Activated CD4-positive, CD25-positive, alpha-beta regulatory T cell (primary cell): ENCODE results near the gene SFXN4.
"Not testable (repeated sequence)": the region's sequence is repeated elsewhere in the genome, so short reads cannot be mapped to it uniquely, and the experiment has no call there.

ENCODE experiments used
- DNase-seq, 4 experiments: peaks; one replicate each; lab custom pipeline; 2025; lab: John Stamatoyannopoulos, UW

The SFXN4 gene

DNA sequence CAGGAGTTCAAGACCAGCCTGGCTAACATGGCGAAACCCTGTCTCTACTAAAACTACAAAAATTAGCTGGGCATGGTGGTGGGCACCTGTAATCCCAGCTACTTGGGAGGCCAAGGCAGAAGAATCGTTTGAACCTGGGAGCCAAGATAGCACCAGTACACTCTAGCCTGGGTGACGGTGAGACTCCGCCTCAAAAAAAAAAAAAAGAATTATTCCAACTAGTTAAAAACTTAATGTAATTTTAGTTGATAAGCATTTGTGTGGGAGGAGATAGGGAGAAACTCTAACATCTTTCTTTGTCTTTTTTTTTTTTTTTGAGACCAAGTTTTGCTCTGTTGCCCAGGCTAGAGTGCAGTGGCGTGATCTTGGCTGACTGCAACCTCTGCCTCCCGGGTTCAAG is 58.4 kb downstream of the SFXN4 start:
- not testable (repeated sequence) for DNase-seq

DNA sequence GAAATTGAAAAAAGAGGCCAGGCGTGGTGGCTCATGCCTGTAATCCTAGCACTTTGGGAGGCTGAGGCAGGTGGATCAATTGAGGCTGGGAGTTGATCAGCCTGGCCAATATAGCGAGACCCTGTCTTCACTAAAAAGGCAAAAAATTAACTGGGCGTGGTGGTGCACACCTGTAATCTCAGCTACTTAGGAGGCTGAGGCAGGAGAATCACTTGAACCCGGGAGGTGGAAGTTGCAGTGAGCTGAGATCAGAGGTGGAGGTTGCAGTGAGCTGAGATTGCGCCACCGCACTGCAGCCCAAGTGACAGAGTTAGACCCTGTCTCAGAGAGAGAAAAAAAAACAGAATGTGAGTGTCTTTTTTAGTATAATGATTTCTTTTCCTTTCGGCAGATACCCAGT is 59.6 kb downstream of the SFXN4 start:
- not testable (repeated sequence) for DNase-seq

DNA sequence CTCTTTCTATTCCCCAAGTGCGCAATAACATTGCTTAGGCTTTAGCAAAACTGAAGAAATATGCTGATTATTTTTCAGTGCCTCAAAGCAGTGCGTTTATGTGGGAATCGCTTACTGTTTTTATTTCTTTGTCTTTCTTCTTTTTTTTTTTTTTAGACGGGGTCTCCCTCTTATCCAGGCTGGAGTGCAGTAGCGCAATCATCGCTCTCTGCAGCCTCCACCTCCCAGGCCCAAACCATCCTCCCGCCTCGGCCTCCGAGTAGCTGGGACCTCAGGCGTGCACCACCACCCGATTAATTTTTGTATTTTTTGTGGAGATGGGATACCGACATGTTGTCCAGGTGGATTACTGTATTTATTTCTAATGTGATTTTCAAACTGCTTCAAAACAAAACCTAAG is 60.4 kb downstream of the SFXN4 start:
- no peak for DNase-seq

DNA sequence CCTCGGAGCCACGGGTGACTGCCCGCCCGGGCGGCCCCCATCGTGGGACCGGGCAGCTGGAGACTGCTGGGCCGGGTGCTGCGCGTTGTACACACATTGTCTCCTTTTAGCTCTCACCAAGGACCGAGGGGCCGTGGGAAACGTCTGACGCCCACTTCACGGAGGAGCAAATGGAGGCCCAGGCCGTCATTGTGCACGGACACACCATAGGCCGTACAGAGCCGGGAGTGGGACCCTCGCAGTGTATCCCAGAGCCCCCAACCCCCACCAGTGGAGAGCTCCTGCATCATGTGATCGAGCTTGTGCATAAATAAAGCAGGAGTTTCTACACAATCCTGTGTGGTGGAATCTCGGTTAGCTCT is 60.9 kb downstream of the SFXN4 start:
- no peak for DNase-seq

DNA sequence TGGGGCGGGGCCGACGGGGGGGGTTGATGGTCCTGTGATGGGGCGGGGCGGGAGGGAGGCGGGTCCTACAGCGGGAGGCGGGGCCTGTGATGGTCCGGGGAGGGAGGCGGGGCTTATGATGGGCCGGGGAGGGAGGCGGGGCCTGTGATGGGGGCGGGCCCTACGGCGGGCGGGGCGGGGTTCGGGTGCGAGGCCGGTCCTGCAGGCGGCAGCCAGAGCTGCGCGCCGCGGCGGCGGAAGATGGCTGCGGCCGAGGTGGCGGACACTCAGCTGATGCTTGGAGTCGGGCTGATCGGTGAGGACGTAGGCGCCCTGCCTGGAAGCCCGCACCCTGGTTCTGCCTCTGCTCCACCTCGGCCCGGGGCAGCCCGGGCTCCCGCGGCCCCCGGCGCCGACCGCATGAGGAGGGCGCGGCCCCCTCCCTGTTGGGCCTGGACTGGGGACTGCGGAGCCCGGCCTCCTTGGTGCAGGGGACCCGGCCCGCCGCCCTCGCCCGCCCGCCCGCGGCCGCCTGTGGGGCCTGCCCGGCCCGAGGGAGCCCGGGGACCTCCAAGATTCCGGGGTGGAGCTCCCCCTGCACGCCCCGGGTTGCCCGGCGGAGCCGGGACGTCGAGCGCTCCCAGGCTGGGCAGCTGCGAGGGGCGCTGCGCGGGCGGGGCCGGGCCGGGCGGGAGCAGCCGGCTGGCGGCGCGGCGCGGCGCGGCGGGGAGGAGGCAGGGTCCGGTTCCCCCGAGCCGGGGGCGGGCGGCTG is 61.4 kb downstream of the SFXN4 start, which contains the start of gene DENND10:
Gene DENND10 (plus strand): TSS at position 211 of the 751 bp plus-strand sequence. CDS start 30 bp downstream, at position 241.
- peak; percentile 73 to 78 (median 76) for DNase-seq

DNA sequence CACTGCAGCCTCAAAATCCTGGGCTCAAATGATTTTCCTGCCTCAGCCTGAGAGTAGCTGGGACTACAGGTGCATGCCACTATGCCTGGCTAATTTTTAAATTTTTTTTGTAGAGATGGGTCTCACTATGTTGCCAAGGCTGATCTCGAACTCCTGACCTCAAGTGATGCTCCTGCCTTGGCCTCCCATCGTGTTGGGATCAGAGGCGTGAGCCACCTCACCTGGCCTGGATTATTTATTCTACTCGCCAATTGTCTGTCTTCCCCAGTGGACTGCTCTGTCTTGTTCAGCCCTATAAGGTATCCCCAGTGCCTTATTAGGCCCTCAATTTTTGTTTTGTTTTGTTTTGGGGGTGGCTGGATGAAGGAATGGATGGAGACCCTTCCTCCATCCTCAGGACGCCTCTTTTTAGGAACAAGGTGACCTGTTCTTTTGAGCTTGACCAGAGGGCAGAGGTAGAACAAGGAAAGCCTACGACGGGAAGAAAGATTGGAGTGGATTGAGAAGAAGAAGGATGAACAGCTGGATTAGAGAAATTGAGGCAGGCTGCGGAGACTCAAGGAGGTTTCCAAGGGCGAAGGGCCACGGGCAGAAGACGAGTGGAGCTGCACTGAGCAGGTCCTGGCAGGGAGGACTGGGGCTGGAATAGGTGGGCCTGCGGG is 62.1 kb downstream of the SFXN4 start:
- DNase-seq = no peak

DNA sequence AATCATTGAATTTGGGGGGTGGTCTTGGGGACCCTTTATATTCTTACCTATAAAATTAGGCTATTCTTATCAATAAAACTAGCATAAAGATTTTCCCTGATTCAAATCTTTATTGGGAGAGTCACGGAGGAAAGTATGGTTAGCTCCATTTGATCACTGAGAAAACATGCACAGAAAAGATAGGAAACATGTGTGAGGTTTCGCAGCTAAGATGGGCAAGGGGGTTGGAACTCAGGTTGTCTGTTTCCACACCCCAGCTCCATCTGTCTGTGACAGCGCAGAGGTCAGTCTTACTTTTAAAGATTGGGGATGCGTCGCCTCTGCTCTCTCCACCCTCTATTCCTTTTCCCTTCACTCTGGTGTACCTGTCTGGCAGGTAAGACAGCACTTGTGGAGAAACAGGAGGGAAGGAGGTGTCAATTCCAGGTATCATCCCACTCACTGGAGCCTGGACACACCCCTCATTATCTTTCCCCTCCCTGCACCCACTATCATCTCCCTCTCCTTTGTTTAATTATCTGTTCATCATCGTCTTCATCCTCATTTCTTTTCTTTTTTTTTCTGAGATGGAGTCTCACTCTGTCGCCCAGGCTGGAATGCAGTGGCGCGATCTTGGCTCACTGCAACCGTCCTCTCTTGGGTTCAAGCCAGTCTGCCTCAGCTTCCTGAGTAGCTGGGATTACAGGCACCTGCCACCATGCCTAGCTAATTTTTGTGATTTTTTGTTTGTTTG is 64.0 kb downstream of the SFXN4 start:
- DNase-seq = no peak

DNA sequence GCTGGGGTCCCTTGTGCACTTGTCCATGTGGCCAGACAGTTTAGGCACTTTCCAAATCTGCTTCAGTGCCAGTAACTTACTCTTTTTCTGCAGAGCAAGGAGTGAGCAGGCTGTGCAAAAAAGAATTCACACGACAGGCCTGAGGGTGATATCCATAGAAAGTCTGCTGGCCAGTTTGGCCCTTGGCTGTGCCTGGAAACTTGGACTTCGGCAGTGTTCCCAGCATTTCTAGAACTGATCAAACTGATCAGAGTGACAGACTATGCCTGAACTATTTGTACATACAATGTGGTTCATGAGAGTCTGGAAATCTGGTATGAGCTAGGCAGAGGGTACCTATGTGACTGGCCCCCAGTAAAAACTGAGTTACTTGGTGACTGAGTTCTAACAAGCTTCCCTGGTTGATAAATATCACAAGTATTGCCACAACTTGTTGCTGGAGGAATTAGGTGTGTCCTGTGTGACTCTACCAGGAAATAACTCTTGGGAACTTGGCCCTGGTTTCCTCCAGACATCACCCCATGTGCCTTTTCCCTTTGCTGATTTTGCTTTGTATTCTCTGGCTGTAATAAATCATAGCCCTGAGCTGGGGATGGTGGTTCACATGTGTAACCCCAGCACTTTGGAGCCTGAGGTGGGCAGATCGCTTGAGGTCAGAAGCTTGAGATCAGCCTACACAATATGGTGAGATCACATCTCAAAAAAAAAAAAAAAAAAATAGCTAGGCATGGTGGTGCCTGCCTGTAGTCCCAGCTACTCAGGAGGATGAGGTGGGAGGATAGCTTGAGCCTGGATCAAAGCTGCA is 64.9 kb downstream of the SFXN4 start:
- no peak for DNase-seq

DNA sequence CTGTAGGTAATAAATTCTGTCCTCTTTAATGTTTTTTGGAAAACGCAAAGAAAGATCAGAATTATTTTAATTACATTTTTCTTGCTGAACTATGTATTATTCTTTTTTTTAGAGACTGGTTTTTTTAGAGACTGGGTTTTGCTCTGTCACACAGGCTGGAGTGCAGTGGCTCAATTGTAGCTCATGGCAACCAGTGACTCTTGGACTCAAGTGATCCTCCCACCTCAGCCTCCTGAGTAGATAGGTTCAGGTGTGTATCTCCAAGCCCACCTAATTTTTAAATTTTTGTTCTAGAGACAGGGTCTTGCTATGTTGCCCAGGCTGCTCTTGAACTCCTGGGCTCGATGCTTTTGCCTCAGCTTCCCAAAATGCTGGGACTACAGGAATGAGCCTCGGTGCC is 66.9 kb downstream of the SFXN4 start:
- DNase-seq = no peak

DNA sequence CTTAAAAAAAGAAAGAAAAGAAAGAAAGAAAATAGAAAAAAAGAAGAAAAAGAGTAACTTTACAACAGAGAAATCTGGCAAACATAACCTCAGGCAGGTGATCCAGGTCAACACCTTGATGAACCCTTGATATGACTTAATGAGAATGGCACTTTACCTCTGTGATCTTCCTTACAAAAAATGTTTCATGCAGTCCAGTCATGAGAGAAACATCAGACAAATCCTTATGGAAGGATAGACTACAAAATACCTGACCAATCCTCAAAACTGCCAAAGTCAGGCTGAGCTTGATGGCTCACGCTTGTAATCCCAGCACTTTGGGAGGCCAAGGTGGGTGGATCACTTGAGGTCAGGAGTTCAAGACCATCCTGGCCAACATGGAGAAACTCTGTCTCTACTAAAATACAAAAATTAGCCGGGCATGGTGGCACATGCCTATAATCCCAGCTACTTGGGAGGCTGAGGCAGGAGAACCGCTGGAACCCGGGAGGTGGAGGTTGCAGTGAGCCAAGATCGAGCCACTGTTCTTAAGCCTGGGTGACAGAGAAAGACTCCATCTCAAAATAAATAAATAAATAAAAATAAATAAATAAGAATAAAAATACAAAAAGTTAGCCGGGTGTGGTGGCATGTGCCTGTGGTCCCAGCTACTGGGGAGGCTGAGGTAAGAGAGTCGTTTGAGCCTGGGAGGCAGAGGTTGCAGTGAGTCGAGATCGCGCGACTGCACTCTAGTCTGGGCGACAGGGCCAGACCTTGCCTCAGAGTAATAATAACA is 68.7 kb downstream of the SFXN4 start:
- DNase-seq = not testable (repeated sequence)

DNA sequence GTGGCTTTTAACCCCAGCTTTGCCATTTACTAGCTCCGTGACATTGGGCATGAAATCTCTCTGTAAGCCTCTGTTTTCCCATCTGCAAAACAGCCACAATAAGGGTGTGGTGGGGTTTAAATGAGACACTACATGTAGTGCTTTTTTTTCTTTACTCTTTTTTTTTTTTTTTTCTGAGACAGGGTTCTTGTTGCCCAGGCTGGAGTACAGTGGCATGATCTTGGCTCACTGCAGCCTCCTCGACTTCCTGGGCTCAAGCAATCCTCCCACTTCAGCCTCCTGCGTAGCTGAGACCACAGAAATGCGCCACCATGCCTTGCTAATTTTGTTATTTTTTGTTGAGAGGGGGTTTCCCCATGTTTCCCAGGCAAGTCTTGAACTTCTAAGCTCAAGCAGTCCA is 69.9 kb downstream of the SFXN4 start:
- DNase-seq = no peak

DNA sequence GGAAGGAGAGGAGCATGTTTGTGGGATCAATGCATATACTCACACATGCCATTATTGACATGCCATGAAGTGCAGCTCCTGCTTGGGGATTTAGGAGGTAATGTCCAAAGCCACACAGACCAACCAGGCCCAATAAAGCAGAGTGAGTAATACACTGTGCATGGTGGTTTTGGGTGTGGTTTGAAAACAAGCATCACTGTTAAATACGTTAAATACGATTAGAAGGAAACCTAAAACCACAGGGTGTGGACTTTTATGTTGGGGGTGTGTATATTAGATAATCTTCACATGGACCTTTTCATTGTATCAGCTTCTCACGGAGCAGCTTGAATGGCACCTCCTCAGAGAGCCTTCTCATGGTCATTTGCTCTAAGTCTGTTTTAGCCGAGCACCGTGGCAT is 74.5 kb downstream of the SFXN4 start:
- DNase-seq = peak in 2 of 4 experiments; percentile 31 to 44
